HepG2 (cell line): ENCODE data around the gene UBE2O. TPM values are rescaled to one million over a fixed set of nuclear protein-coding genes. Genes with fewer than 3 reads are reported as not detected.

ENCODE experiments used
- CEBPG ChIP-seq: IDR thresholded peaks from 2 replicates; pipeline ENCODE4 v1.6.1; 2016
- DR1 ChIP-seq: sonication (generic); formaldehyde crosslinking; IDR thresholded peaks from 2 replicates; pipeline ENCODE4 v1.8.0; 2021; ENCODE audit warnings: mild to moderate bottlenecking, missing genetic modification reagents, inconsistent platforms
- GATAD2A ChIP-seq: IDR thresholded peaks from 2 replicates; pipeline ENCODE4 v1.6.1; 2016
- MTA3 ChIP-seq: sonication (generic); formaldehyde crosslinking; IDR thresholded peaks from 2 replicates; pipeline ENCODE4 v1.4.0; 2020; ENCODE audit warnings: missing genetic modification reagents
- MYNN ChIP-seq: sonication (generic); formaldehyde crosslinking; IDR thresholded peaks from 2 replicates; pipeline ENCODE4 v1.4.0; 2020; ENCODE audit warnings: mild to moderate bottlenecking, low read depth, missing genetic modification reagents
- NCOA5 ChIP-seq: sonication (generic); formaldehyde crosslinking; IDR thresholded peaks from 2 replicates; pipeline ENCODE4 v1.4.0; 2020; ENCODE audit warnings: missing genetic modification reagents
- REPIN1 ChIP-seq: sonication (generic); formaldehyde crosslinking; IDR thresholded peaks from 2 replicates; pipeline ENCODE4 v1.8.0; 2022; ENCODE audit warnings: missing genetic modification reagents, low read depth, mild to moderate bottlenecking, borderline replicate concordance
- SALL1 ChIP-seq: sonication (generic); formaldehyde crosslinking; IDR thresholded peaks from 2 replicates; pipeline ENCODE4 v1.8.0; 2022; ENCODE audit warnings: mild to moderate bottlenecking, missing genetic modification reagents
- SIX1 ChIP-seq: sonication (generic); formaldehyde crosslinking; IDR thresholded peaks from 2 replicates; pipeline ENCODE4 v1.4.0; 2020; ENCODE audit warnings: missing genetic modification reagents, borderline replicate concordance
- TAF15 ChIP-seq: fragments of 200-400 bp; formaldehyde crosslinking; IDR thresholded peaks from one replicate; pipeline ENCODE4 v1.6.1; 2018; ENCODE audit warnings: mild to moderate bottlenecking, low read depth, low read length; ENCODE audit not compliant: poor library complexity, severe bottlenecking
- ZFYVE20 ChIP-seq: sonication (generic); formaldehyde crosslinking; IDR thresholded peaks from 2 replicates; pipeline ENCODE4 v1.8.0; 2023; ENCODE audit warnings: low read depth, mild to moderate bottlenecking, moderate library complexity, missing genetic modification reagents, borderline replicate concordance
- ZKSCAN8 ChIP-seq: IDR thresholded peaks from 2 replicates; pipeline ENCODE4 v1.6.1; 2016; ENCODE audit warnings: borderline replicate concordance, missing genetic modification reagents, missing compliant biosample characterization
- ZNF235 ChIP-seq: sonication (generic); formaldehyde crosslinking; IDR thresholded peaks from 2 replicates; pipeline ENCODE4 v1.8.1; 2023; ENCODE audit warnings: mild to moderate bottlenecking, missing genetic modification reagents, borderline replicate concordance
- ZNF382 ChIP-seq: sonication (generic); formaldehyde crosslinking; IDR thresholded peaks from 2 replicates; pipeline ENCODE4 v1.5.0; 2020; ENCODE audit warnings: missing genetic modification reagents, mild to moderate bottlenecking, borderline replicate concordance
- ZNF792 ChIP-seq: IDR thresholded peaks from 2 replicates; pipeline ENCODE4 v1.6.1; 2016
- polyA plus RNA-seq, 8 experiments: library from polyadenylated mRNA; depleted of rRNA in 3 of 8; stranded (reverse) in 7 of 8; unstranded in 1 of 8; fragments of >200 nt; fragmentation: Illumina TruSeq in 4 of 8; extraction: Trizol in 4 of 8; gene quantifications; 2 replicates each; pipeline versions ENCODE4 v1.2.1 to v1.2.3, GENCODE V29; 2011 to 2016; ENCODE audit warnings: low read depth in 4 of 8, missing spikeins in 1 of 8, mixed read lengths in 1 of 8; ENCODE audit not compliant: insufficient read depth in 1 of 8
- total RNA-seq, 5 experiments: library from RNA; depleted of rRNA; stranded (reverse); fragments of >200 nt; fragmentation: Illumina TruSeq; extraction: Trizol; gene quantifications; 2 replicates each; pipeline ENCODE4 v1.2.3, GENCODE V29; 2016; ENCODE audit warnings: low read depth in 1 of 5
- TF ChIP-seq, protein P1 (sequence below): IDR thresholded peaks from 2 replicates; pipeline ENCODE4 v1.6.1; 2018; ENCODE audit warnings: missing genetic modification reagents
- TF ChIP-seq, protein P2 (sequence below): sonication (generic); formaldehyde crosslinking; IDR thresholded peaks from 2 replicates; pipeline ENCODE4 v1.5.0; 2020; ENCODE audit warnings: missing genetic modification reagents
- TF ChIP-seq, protein P3 (sequence below): sonication (generic); formaldehyde crosslinking; IDR thresholded peaks from 2 replicates; pipeline ENCODE4 v1.4.0; 2020; ENCODE audit warnings: missing genetic modification reagents
- TF ChIP-seq, protein P4 (sequence below): sonication (generic); formaldehyde crosslinking; IDR thresholded peaks from 2 replicates; pipeline ENCODE4 v1.4.0; 2020; ENCODE audit warnings: missing genetic modification reagents, borderline replicate concordance

Gene UBE2O
- total and polyA plus RNA-seq, 2 of the 13 experiments (the other 11 are each of a cell fraction or from before 2014, with no cell fraction given): 21.5 to 23.5 TPM

DNA sequence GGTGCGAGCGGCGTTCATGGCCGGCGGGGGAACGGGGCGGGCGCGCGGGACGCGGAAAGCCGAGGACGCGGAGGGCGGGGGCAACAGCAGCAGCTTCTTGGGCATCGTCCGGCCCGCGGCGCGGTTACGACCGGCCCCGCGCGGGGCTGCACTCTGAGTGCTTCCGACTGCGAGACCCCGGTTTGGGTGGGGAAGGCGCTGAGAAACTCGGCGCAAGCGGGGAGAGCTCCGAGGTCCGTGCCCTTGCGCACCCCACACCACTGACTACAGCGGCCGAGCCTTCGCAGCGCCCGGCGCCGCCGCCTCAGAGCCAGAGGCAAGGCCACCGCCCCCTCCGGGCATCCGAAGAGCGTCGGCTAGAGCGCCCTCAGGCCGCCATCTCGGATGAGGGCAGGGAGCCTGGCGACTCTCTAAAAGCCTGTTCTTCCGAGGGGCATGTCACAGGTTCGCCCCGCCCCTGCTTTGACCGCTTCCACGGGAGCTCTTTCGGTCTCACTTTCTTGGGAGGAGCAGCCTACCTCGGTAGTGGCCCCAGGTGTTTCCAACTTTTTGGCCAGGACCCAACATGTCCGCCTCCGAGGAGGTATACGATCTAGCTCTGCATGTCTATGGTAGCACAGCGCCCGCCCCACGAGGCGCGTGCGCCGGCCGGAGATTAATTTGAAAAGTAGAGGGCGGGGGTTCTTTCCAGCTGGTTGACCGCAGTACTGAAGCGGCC is 99.2 kb downstream of the UBE2O start, which contains the start of gene PRPSAP1 (continued):
- TF ChIP-seq MYNN (CRISPR knock-in tag) (peak; percentile 45), REPIN1 (CRISPR knock-in tag) (peak; percentile 69; the same call in 1 of the 2 replicates), SIX1 (CRISPR knock-in tag) (no peak; the same call in 1 of the 2 replicates), DR1 (CRISPR knock-in tag) (peak; percentile 87), SALL1 (CRISPR knock-in tag) (peak; percentile 92), NCOA5 (no peak), ZFYVE20 (CRISPR knock-in tag) (no peak), TAF15 (no peak), ZNF792 (CRISPR knock-in tag) (no peak; the same call in 1 of the 2 replicates), ZNF382 (CRISPR knock-in tag) (no peak), GATAD2A (CRISPR knock-in tag) (peak; percentile 76), MTA3 (CRISPR knock-in tag) (no peak), ZKSCAN8 (CRISPR knock-in tag) (peak; percentile 84), CEBPG (CRISPR knock-in tag) (peak; percentile 19; the same call in 1 of the 2 replicates), ZNF235 (CRISPR knock-in tag) (peak; percentile 89; the same call in 1 of the 2 replicates)
- TF ChIP-seq, protein P1, sequence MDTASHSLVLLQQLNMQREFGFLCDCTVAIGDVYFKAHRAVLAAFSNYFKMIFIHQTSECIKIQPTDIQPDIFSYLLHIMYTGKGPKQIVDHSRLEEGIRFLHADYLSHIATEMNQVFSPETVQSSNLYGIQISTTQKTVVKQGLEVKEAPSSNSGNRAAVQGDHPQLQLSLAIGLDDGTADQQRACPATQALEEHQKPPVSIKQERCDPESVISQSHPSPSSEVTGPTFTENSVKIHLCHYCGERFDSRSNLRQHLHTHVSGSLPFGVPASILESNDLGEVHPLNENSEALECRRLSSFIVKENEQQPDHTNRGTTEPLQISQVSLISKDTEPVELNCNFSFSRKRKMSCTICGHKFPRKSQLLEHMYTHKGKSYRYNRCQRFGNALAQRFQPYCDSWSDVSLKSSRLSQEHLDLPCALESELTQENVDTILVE: peak; percentile 87
- TF ChIP-seq, protein P2, sequence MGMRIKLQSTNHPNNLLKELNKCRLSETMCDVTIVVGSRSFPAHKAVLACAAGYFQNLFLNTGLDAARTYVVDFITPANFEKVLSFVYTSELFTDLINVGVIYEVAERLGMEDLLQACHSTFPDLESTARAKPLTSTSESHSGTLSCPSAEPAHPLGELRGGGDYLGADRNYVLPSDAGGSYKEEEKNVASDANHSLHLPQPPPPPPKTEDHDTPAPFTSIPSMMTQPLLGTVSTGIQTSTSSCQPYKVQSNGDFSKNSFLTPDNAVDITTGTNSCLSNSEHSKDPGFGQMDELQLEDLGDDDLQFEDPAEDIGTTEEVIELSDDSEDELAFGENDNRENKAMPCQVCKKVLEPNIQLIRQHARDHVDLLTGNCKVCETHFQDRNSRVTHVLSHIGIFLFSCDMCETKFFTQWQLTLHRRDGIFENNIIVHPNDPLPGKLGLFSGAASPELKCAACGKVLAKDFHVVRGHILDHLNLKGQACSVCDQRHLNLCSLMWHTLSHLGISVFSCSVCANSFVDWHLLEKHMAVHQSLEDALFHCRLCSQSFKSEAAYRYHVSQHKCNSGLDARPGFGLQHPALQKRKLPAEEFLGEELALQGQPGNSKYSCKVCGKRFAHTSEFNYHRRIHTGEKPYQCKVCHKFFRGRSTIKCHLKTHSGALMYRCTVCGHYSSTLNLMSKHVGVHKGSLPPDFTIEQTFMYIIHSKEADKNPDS: peak; percentile 59; the same call in 1 of the 2 replicates
- TF ChIP-seq, protein P3, sequence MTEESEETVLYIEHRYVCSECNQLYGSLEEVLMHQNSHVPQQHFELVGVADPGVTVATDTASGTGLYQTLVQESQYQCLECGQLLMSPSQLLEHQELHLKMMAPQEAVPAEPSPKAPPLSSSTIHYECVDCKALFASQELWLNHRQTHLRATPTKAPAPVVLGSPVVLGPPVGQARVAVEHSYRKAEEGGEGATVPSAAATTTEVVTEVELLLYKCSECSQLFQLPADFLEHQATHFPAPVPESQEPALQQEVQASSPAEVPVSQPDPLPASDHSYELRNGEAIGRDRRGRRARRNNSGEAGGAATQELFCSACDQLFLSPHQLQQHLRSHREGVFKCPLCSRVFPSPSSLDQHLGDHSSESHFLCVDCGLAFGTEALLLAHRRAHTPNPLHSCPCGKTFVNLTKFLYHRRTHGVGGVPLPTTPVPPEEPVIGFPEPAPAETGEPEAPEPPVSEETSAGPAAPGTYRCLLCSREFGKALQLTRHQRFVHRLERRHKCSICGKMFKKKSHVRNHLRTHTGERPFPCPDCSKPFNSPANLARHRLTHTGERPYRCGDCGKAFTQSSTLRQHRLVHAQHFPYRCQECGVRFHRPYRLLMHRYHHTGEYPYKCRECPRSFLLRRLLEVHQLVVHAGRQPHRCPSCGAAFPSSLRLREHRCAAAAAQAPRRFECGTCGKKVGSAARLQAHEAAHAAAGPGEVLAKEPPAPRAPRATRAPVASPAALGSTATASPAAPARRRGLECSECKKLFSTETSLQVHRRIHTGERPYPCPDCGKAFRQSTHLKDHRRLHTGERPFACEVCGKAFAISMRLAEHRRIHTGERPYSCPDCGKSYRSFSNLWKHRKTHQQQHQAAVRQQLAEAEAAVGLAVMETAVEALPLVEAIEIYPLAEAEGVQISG: peak; percentile 99
- TF ChIP-seq, protein P4, sequence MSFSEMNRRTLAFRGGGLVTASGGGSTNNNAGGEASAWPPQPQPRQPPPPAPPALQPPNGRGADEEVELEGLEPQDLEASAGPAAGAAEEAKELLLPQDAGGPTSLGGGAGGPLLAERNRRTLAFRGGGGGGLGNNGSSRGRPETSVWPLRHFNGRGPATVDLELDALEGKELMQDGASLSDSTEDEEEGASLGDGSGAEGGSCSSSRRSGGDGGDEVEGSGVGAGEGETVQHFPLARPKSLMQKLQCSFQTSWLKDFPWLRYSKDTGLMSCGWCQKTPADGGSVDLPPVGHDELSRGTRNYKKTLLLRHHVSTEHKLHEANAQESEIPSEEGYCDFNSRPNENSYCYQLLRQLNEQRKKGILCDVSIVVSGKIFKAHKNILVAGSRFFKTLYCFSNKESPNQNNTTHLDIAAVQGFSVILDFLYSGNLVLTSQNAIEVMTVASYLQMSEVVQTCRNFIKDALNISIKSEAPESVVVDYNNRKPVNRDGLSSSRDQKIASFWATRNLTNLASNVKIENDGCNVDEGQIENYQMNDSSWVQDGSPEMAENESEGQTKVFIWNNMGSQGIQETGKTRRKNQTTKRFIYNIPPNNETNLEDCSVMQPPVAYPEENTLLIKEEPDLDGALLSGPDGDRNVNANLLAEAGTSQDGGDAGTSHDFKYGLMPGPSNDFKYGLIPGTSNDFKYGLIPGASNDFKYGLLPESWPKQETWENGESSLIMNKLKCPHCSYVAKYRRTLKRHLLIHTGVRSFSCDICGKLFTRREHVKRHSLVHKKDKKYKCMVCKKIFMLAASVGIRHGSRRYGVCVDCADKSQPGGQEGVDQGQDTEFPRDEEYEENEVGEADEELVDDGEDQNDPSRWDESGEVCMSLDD (CRISPR knock-in tag): peak; percentile 86; the same call in 1 of the 2 replicates
